ENCODE measurements around the gene FABP1.

The FABP1 gene

DNA sequence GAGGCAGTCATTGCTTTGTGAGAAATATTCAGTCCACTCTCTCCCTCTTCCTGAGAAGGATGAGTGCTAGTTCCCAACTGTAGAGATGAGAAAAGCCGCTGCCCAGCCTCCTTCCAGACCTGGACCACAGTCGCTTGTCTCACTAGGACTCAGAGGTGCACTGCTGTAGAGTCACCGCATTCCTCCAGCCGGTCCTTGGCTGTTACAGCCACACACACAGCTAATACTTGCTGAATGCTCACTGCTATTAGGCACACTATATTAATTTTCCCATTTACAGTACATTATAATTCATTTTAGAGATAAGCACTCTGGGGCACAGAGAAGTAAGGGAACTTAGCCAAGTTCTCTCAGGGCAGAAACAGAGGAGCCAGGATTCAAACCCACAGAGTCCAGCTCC lies 10.0 kb upstream of the FABP1 start:
- DNase-seq (ENCODE audit: low read depth in 2 of 2, low spot score in 1 of 2), result no peak

DNA sequence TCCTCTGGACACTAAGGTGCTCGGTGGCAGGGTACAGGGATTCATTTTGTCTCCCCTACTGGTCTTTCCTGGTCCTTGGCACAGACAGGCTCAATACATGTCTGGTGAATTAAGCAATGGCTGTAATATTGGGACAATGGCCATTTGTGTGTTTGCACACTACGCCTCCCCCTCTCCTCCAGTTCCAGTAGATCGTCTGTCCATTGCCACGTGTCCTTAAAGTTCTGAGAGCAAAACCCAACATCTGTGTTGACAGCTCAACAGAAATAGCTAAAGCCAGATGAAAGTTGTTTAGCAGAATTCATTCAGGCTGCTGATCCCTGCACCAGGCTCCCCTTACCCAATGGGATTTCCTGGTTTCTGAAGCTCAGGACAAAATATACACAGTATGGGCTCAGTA lies 9.0 kb upstream of the FABP1 start:
- DNase-seq (ENCODE audit: low read depth in 2 of 2, low spot score in 1 of 2), result no peak

DNA sequence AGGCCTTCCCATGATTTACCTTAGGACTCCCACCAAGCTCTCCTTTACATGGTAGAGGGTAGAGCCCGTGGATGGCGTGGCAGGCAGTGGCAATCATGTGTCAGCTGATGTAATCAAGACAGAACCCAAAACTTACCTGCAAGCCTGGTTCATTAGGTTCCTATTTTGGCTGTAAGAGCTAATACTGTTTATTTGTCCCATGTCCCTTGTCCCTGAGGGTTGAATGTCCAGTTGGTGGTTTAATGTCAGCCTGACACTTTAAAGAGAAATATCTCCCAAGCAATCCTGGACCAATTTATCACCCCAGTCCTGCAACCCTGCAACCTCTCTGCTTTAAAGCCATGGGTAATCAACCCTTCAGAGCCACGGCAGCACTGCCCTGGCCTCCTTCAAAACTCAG lies 6.0 kb upstream of the FABP1 start:
- DNase-seq (ENCODE audit: low read depth in 2 of 2, low spot score in 1 of 2), result no peak

DNA sequence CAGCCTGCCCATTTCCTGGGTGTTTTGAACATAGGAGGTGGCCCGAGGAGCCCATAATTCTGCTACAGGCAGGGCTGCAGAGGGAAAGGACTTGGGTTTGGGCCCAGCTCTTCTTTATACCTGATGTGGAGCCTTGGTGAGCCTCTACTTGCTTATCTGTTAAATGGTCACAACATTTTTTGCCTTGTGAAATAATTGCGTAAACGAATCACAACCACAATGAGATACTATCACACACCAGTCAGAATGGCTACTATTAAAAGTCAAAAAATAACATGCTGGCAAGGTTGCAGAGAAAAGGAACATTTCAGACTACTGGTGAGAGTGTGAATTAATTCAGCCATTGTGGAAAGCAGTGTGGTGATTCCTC lies 4.1 kb upstream of the FABP1 start:
- DNase-seq (ENCODE audit: low read depth in 2 of 2, low spot score in 1 of 2), result no peak

DNA sequence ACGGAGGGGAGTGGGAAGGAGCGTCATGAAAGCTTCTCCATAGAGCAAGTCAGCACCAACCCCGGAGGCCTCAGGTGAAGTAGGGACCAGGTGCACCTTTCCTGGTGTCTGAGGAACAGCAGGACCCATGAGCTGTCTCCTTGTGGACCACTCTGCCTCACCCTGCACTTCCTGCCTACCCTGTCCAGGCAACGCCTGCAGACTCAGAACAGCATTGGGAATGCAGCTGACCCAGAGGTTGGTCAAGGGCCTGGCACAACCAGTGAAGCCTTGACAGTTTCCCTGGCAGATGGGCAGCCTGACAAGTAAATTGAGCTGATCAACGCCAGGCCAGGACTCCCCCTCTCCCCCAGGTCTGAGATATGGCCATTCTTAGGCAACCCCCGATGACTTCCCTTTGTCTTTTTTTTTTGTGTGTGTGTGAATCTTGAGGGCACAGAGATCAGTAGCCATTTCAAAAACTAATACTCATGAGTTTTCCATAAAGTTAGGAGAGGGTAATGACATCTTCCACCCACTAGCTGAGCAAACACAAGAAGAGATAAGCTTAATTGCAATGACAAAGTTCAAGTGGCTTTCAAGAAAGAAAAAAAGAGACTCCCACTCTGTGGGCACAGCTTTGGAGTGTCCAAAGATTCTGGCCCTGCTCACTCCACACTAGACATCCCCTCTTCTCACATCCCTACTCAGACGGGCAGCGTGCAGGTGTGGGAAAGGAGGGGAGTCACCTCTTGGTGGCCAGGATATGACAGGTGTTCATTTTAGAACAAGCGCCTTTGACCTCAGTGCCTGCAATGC lies 3.5 kb upstream of the FABP1 start:
- no peak for DNase-seq (ENCODE audit: low read depth in 2 of 2, low spot score in 1 of 2)

DNA sequence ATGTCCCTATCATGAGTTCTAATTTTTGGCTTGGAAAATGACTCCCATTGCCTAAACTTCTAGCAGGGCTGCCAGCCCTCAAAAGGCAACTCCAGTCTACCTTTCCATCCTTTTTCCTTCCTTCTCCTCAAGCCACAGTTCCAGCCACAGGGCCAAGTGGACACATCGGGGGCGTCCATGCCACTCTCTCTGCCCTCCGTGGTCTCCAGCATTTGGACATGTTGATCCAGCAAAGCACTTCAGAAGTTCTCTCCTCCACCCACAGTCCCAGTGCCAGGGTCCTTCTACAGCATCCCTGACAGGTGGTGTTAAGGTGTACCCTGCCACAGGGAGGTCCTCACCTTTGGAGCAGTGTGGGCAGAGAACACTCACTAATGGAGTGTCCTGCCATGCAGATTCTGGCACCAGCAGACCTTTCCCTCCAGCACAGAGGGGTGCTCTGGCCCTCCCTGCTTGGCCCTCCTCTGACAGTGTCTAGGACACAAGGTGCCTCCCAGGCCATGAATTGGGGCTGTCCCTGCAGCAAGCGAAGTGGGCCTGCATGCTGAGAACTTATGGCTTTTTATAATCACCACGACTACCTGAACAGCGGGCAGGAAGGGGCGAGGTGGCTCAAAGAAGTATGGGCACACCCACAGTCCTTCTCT lies 1.6 kb upstream of the FABP1 start:
- no peak for DNase-seq (ENCODE audit: low read depth in 2 of 2, low spot score in 1 of 2)

DNA sequence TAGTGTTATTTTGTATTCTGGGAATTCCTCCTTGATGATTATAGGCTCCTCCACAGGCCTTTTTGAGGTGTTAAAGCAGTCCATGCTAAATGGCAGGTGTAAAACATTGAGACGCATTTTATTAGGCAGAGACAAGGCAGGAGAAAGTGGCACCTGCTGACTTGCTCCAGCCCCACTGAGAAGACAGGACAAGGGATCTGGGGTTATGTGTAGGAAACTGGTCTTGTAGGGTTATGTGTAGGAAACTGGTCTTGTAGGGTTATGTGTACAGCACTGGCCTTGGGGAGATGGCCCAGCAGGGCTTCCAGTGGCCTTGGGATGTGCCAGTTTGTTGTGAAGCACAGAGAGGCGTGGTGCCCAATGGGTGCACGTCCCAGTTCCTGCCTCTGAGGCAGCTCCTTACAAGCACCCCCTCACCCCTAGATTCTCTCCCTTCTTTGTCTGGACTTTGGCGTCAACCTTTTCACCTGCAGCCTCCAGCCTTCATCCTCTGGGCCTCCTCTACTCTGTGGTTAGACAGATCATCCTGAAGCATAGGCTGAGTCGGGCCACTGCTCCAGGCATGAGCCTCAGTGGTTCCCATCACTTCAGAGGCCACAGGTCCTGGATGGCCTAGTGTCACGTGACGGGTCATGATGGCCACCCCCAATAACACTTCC lies 921 bp upstream of the FABP1 start:
- DNase-seq (ENCODE audit: low read depth in 2 of 2, low spot score in 1 of 2), result no peak

DNA sequence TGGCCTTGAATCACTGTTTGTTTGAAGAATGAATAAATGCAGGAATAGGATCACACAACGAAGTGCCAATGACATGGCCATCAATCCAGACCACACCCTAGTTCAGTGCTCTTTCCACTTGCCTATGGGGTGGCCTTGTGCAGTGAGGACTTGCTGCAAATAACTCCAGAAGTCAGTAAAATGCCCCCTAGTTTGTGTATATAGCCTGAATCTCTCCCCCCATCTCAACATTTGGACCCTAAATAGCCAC lies 299 bp downstream of the FABP1 start:
- DNase-seq (ENCODE audit: low read depth in 2 of 2, low spot score in 1 of 2), result no peak

DNA sequence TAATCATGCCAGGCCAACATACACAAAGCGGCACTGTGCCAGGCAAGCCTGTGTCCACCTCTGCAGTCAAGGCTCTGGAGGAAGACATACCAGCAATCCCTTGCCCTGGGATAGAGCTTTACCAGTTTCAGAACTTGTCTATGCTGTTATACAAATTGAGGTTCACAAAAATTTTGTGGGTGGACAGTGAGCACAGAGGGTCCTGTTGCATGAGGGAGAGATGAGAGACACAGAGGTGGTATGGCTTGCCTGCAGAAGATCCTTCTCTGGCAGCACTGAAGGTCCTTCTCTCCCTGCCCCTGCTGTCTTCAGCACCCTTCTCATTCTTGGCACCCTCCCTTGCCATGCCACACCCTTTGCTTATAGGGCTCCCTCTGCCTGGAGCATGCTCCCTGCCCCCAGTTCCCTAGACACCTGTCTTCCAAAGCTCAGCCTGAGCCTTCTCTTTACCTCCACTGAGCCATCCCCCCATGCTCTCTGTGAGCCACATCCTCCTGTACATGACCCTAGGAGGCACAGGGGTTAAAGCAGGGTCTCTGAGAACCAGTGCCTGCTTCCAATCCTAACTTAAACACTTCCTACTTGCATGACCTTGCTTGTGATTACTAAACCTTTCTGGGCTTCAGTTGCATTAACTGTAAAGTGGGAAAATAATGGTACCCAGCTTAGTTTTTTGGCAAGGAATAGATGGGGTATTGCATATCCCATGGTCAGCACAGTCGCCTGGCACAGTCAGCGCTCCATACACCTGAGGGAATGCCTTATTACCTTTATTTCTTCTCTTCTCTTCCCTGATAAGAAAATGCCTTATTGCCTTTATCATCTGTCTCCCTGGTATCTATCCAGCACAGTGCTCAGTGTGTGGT lies 857 bp downstream of the FABP1 start:
- DNase-seq (ENCODE audit: low read depth in 2 of 2, low spot score in 1 of 2), result no peak

DNA sequence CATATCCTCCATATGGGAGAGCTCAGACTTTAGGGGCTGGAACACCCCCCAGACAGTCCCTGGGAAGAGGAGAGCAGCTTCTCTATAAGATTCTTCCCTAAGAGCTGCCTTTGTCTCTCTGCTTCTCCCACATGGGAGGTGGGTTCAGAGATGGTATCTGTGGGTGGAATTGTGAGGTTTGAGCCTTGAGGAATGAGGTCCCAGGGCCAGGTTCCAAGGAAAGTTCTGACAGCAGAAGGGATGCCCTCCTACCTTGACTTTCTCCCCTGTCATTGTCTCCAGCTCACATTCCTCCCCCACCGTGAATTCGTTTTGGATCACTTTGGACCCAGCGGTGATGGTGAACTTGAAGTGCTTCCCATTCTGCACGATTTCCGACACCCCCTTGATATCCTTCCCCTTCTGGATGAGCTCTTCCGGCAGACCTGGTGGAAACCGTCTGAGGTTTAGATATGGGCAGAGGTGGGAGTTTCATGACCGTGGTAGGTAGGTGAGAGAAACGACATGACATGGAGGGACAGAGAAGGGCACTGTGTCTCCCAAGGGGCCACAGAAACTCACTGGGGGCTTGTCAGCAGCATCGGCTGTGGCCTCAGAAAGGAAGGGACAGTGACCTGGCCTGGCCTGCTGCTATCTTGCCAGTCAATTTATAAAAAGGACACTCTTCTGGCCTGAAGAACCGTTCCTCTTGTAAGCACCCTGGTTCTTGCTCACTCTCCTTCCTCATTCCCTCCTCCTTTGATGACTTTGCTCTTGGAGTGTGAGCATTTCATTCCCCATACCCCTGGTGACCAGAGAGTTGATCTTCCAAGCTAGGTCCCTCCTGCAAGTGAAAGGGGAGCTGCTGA lies 1.7 kb downstream of the FABP1 start:
- no peak for DNase-seq (ENCODE audit: low read depth in 2 of 2, low spot score in 1 of 2)

DNA sequence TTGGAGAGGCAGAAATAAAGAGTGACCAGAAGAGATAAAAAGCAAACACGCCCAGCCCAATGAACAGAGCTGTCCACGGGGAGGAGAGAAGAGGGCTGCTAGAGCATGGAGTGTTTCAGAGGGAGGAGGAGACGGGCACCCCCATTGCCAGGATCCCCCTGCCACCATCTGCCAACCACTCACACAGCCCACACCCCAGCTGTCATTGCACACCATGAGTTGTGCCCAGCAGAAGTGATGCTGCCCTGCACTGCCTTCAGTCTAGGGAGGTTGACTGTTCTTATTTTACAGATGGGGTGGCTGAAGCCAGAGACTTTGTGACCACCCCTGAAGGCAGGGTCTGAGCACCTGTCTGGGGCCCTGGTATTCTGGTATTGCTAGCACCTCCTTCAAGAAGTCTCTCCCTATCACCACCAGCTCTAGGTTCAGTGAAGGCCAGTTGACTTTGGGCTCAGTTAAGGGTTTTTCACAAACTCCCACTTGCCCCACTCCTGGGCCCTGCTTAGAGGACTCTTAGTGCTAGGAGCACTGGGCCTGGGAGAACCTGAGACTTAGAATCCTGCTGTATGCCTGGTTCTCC lies 2.4 kb downstream of the FABP1 start:
- no peak for DNase-seq (ENCODE audit: low read depth in 2 of 2, low spot score in 1 of 2)

DNA sequence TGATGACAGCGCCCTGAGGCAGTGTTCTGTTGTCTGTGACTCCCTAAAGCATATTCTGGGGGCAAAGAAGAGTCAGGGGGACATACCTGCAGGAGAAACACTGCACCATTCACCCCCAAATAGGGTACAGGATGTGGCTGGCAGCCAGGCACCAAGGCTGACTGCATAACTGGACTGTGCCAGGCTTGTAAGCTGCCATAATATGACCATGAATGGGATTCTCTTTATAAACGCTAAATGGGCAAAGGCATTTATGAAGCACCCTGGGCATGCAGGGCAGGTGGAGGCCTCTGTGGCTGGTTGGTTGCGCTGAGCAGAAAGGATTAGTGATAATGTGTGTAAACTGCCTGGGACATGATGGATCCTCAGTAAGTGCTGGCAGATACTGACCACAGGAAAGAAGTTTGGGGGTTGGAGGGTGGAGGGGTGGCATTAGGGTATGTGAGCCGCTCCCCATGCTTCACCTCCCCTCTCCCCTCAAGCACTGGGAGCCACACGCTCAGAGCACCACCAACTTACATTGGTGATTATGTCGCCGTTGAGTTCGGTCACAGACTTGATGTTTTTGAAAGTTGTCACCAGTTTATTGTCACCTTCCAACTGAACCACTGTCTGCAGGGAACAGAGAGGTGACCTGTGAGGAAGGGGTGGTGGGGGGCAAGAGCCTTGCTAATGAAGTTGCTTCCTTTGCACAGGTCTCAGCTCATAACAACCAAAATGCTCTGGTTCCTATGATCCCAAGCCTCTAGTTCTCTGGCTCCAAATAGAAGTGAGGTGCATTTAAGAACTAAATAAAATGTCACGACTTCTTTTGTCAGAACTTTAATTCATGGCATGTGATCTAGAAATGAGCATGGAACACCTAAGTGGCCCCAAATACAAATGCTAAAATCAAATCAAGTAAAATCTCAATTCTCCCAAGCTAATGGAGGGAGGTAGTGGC lies 3.6 kb downstream of the FABP1 start:
- no peak for DNase-seq (ENCODE audit: low read depth in 2 of 2, low spot score in 1 of 2)

DNA sequence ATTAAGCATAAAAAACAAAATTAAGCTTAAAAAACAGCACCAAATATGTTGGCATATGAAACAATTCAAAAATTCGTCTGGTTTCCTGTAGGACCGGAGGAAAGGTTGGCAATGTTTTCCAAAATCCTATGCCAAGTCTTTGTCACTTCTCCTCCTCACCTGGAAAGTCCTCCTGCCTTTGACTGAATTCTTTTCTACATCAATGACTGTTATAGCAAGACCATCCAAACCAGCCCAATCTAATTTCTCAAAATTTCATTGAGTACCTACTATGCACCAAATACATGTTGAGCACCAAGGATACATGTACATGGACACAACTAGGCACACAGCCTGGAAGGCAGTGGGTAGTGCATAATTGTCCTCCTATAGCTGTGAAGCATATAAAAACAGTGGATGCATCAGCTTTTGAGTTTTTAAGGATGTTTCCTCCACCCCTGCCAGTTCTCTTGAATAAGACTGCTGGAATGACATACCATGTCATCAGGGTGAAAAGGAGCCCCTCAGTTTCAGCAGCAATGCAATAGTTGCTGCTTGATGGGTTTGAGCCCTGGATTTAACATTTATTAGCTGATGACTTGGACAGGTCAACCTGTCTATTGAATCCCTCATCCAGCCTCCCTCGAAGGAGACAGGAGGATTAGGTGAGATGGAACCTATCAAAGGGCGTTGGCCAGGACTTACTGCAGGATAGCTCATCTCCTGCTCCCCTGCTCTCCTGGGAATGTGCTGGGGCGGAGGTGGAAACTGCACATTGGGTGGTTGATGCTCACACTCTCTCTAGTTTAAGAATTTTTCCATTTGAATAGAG lies 4.5 kb downstream of the FABP1 start:
- no peak for DNase-seq (ENCODE audit: low read depth in 2 of 2, low spot score in 1 of 2)

DNA sequence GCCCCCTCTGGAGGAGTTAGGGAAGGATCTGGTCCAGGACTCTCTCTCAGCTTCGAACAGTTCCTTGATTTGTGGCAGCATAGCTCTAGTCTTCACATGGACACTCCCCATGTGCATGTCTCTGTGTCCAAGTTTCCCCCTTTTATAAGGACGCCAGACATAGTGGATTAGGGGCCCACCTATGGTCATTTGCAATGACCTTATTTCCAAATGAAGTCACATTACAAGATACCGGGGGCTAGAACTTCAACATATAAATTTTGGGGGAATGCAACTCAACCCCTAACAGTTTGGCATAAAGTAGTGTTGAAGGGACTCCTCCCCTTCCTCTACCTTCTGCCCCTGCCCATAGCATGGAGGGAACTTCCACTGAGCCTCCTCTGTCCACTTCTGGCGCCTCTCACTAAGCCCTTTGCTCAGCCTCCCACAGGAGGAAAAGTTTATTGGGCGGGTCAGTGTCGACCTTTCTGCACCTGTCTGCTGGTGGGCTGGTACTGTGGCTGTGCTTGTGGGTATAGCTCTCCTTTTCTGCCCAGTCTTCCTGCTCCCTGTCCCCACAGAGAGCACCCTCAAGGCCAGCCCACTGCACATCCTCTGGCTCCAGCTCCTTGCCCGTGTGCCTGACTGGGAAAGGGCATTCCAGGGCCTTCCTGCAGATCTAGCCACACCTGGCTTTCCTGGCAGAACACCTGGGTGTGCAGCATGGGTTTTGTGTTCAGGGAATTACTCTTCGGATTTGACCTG lies 5.5 kb downstream of the FABP1 start:
- no peak for DNase-seq (ENCODE audit: low read depth in 2 of 2, low spot score in 1 of 2)

DNA sequence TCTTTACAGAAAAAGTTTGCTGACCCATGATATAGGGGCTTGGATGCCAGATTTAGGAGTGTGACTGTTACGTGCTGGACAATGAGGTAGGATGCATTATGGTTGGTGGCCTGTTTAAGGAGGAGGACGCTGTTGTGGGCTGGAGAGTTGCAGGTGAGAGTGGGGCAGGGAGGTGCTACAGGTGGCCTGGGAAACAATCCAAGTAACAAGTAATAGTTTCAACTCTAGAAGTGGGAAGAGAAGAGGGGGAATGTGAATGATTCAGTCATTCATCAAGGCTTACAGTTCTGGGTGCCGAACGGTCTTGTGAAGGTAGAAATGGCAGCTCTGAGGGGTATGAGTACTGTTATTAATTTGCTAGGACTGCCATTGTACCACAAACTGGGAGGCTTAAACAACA lies 6.2 kb downstream of the FABP1 start:
- DNase-seq (ENCODE audit: low read depth in 2 of 2, low spot score in 1 of 2), result no peak

DNA sequence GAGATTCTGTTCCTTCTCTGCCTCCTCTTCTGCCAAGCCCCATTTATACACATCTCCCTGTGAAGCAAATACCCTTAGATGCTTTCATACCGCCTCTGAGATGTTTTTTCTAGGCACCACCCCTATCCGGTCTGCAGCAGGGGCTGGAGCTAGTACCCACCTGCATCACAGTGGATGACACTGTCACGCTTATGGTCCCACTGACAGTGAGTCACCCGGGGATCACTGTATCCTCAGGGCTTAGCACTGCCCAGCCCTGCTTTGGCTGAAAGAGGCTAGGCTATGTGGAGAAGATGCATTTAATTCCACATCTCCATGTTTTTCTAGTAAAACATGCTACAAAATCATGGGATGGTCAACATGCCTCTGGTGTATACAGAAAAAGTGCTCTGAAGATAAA lies 9.9 kb downstream of the FABP1 start:
- DNase-seq (ENCODE audit: low read depth in 2 of 2, low spot score in 1 of 2), result no peak

DNA sequence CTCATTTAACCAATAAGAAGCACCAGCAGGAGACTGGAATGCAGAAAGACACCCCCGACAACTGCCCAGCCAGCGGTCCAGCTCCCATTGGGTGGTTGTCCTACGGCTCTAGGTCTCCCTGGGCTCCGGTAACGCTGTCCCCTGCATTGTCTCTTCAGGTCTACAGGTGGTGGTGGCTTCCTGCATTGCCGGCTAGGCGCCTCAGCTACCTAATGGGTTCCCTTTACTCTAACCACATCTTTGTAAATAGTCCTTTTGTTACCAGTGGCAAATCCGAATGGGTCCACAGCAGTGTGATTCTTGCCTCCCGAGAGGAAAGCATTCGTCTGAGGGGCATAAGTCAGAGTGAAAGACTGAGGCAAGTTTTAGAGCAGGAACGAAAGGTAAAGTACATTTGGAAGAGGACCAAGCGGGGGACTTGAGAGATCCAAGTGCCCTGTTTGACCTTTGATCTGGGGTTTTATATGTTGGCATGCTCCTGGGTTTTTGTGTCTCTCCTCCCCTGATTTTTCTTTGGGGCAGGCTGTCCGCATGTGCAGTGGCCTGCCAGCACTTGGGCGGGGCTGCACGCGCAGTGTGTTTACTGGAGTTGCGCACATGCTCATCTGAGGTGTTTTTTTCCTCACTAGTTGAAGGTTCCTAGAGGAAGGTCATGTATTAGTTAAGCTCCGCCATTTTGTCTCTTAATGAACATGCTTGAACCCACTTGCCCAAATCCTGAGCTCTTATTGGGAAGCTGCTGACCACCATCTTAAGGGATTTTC lies 11.0 kb downstream of the FABP1 start:
- DNase-seq (ENCODE audit: low read depth in 2 of 2, low spot score in 1 of 2), result no peak

Data from stimulated activated CD8-positive, alpha-beta memory T cell treated with anti-CD3 and anti-CD28 coated beads, Interleukin-4, amount 100 ng/mL, for 4 hours (primary cell).